SK-N-SH treated with all-trans-retinoic acid at 6 μM for 48 hours (cell line): ENCODE results near the gene RNF112.
"Not testable (repeated sequence)": the region's sequence is repeated elsewhere in the genome, so short reads cannot be mapped to it uniquely, and the experiment has no call there.

ENCODE experiments used
- ATAC-seq: fragments of 200-7000 bp; cut with Tn5 transposase; 3 replicates; pipeline ENCODE4 v1.9.1; 2020; ENCODE audit warnings: mild to moderate bottlenecking, moderate library complexity
- ARNTL ChIP-seq: fragments of 450-650 bp; formaldehyde crosslinking; IDR thresholded peaks from 2 replicates; pipeline ENCODE4 v1.5.0; 2020; ENCODE audit warnings: low read depth, mild to moderate bottlenecking, moderate library complexity, borderline replicate concordance
- BACH2 ChIP-seq: fragments of 250-450 bp; sonication (Bioruptor Pico); IDR thresholded peaks from 2 replicates; pipeline ENCODE4 v1.9.0; 2021; ENCODE audit warnings: mild to moderate bottlenecking, borderline replicate concordance
- CREB5 ChIP-seq: fragments of 250-450 bp; sonication (Bioruptor Pico); IDR thresholded peaks from 2 replicates; pipeline ENCODE4 v1.5.1; 2020; ENCODE audit warnings: low read depth, mild to moderate bottlenecking, moderate library complexity
- CSDC2 ChIP-seq: fragments of 250-450 bp; sonication (Bioruptor Pico); IDR thresholded peaks from 2 replicates; pipeline ENCODE4 v1.5.0; 2020; ENCODE audit warnings: mild to moderate bottlenecking, moderate library complexity
- CSRNP3 ChIP-seq: fragments of 250-450 bp; sonication (Bioruptor Pico); IDR thresholded peaks from 2 replicates; pipeline ENCODE4 v1.5.1; 2021; ENCODE audit warnings: mild to moderate bottlenecking, moderate library complexity
- ESRRG ChIP-seq: fragments of 250-450 bp; sonication (Bioruptor Pico); IDR thresholded peaks from 2 replicates; pipeline ENCODE4 v1.6.1; 2021; ENCODE audit warnings: mild to moderate bottlenecking
- GLIS3 ChIP-seq: fragments of 250-450 bp; sonication (Bioruptor Pico); IDR thresholded peaks from 2 replicates; pipeline ENCODE4 v1.5.0; 2020; ENCODE audit warnings: mild to moderate bottlenecking, moderate library complexity
- ISL1 ChIP-seq: fragments of 250-450 bp; sonication (Bioruptor Pico); IDR thresholded peaks from 2 replicates; pipeline ENCODE4 v2.1.2; 2022; ENCODE audit warnings: mild to moderate bottlenecking, moderate library complexity
- OSR1 ChIP-seq: fragments of 250-450 bp; sonication (Bioruptor Pico); IDR thresholded peaks from 2 replicates; pipeline ENCODE4 v1.8.0; 2022; ENCODE audit warnings: moderate library complexity, mild to moderate bottlenecking, inconsistent platforms
- PATZ1 ChIP-seq: fragments of 250-450 bp; sonication (Bioruptor Pico); IDR thresholded peaks from 2 replicates; pipeline ENCODE4 v1.8.0; 2020; ENCODE audit warnings: mild to moderate bottlenecking, moderate library complexity, borderline replicate concordance
- POU6F1 ChIP-seq: fragments of 250-450 bp; sonication (Bioruptor Pico); IDR thresholded peaks from 2 replicates; pipeline ENCODE4 v1.8.0; 2021; ENCODE audit warnings: low read depth, mild to moderate bottlenecking, moderate library complexity, borderline replicate concordance
- PPARA ChIP-seq: fragments of 250-450 bp; sonication (Bioruptor Pico); IDR thresholded peaks from 2 replicates; pipeline ENCODE4 v1.5.0; 2020; ENCODE audit warnings: mild to moderate bottlenecking, borderline replicate concordance
- RARB ChIP-seq: fragments of 250-450 bp; sonication (Bioruptor Pico); IDR thresholded peaks from 2 replicates; pipeline ENCODE4 v1.8.0; 2021; ENCODE audit warnings: mild to moderate bottlenecking, moderate library complexity
- SNAI2 ChIP-seq: fragments of 250-450 bp; sonication (Bioruptor Pico); IDR thresholded peaks from 2 replicates; pipeline ENCODE4 v1.5.0; 2020; ENCODE audit warnings: mild to moderate bottlenecking, moderate library complexity
- TCF4 ChIP-seq: fragments of 250-450 bp; sonication (Bioruptor Pico); IDR thresholded peaks from 2 replicates; pipeline ENCODE4 v1.8.0; 2021; ENCODE audit warnings: mild to moderate bottlenecking, moderate library complexity, borderline replicate concordance
- TOX ChIP-seq: fragments of 250-450 bp; sonication (Bioruptor Pico); IDR thresholded peaks from 2 replicates; pipeline ENCODE4 v1.8.0; 2021; ENCODE audit warnings: mild to moderate bottlenecking, moderate library complexity, borderline replicate concordance
- TSHZ2 ChIP-seq: fragments of 250-450 bp; sonication (Bioruptor Pico); IDR thresholded peaks from 2 replicates; pipeline ENCODE4 v1.5.0; 2020; ENCODE audit warnings: mild to moderate bottlenecking, moderate library complexity
- ZC3H10 ChIP-seq: fragments of 250-450 bp; sonication (Bioruptor Pico); IDR thresholded peaks from 2 replicates; pipeline ENCODE4 v1.5.1; 2021; ENCODE audit warnings: mild to moderate bottlenecking, moderate library complexity
- ZFP3 ChIP-seq: fragments of 250-450 bp; sonication (Bioruptor Pico); IDR thresholded peaks from 2 replicates; pipeline ENCODE4 v1.5.0; 2020; ENCODE audit warnings: mild to moderate bottlenecking, moderate library complexity
- ZFP30 ChIP-seq: fragments of 450-650 bp; formaldehyde crosslinking; IDR thresholded peaks from 2 replicates; pipeline ENCODE4 v1.5.0; 2022; ENCODE audit warnings: mild to moderate bottlenecking, moderate library complexity
- ZNF70 ChIP-seq: fragments of 450-650 bp; formaldehyde crosslinking; IDR thresholded peaks from 2 replicates; pipeline ENCODE4 v1.5.0; 2020; ENCODE audit warnings: mild to moderate bottlenecking, moderate library complexity
- ZNF8 ChIP-seq: fragments of 450-650 bp; formaldehyde crosslinking; IDR thresholded peaks from 2 replicates; pipeline ENCODE4 v1.5.0; 2020; ENCODE audit warnings: mild to moderate bottlenecking, moderate library complexity

The RNF112 gene

GRCh38 chr17:19433727-19434340 lies 22.8 kb downstream of the RNF112 start (continued):
- TF ChIP-seq TOX (CRISPR knock-in tag) (no peak), PATZ1 (no peak), ZNF70 (CRISPR knock-in tag) (no peak), ZC3H10 (no peak)

GRCh38 chr17:19440421-19440820 lies 29.4 kb downstream of the RNF112 start:
- no peak for ATAC-seq
- no peak for TF ChIP-seq TOX (CRISPR knock-in tag)
- no peak for TF ChIP-seq CSDC2 (CRISPR knock-in tag)
- no peak for TF ChIP-seq PPARA (CRISPR knock-in tag)
- TF ChIP-seq OSR1 = no peak
- no peak for TF ChIP-seq RARB
- TF ChIP-seq ISL1 (CRISPR knock-in tag) = no peak
- no peak for TF ChIP-seq ZC3H10
- TF ChIP-seq POU6F1 = no peak

GRCh38 chr17:19441288-19441687 lies 30.3 kb downstream of the RNF112 start:
- not testable (repeated sequence) for ATAC-seq

- no peak for ATAC-seq
- TF ChIP-seq CSDC2 (CRISPR knock-in tag) = no peak
- TF ChIP-seq ZNF70 (CRISPR knock-in tag) = no peak
- no peak for TF ChIP-seq PPARA (CRISPR knock-in tag)
- TF ChIP-seq ZFP3 = no peak
- TF ChIP-seq CSRNP3 (CRISPR knock-in tag) = no peak
- no peak for TF ChIP-seq ZFP30 (CRISPR knock-in tag)
- no peak for TF ChIP-seq OSR1
- no peak for TF ChIP-seq ARNTL (CRISPR knock-in tag)
- no peak for TF ChIP-seq TSHZ2
- TF ChIP-seq ZNF8 (CRISPR knock-in tag) = no peak
- TF ChIP-seq GLIS3 (CRISPR knock-in tag) = no peak
- TF ChIP-seq ZC3H10 = no peak
- no peak for TF ChIP-seq TOX (CRISPR knock-in tag)
- no peak for TF ChIP-seq SNAI2
- TF ChIP-seq, all 23 proteins: peak for 0
These were observed 31.7 kb downstream of the RNF112 start for GRCh38 chr17:19442731-19443130.

- ATAC-seq = no peak
- TF ChIP-seq PPARA (CRISPR knock-in tag) = no peak
- TF ChIP-seq CSRNP3 (CRISPR knock-in tag) = no peak
- no peak for TF ChIP-seq BACH2
- no peak for TF ChIP-seq ISL1 (CRISPR knock-in tag)
- TF ChIP-seq RARB = no peak
- no peak for TF ChIP-seq SNAI2
- no peak for TF ChIP-seq ZNF8 (CRISPR knock-in tag)
- no peak for TF ChIP-seq ZFP30 (CRISPR knock-in tag)
- no peak for TF ChIP-seq GLIS3 (CRISPR knock-in tag)
- TF ChIP-seq ESRRG (CRISPR knock-in tag) = no peak
- no peak for TF ChIP-seq TCF4 (CRISPR knock-in tag)
- TF ChIP-seq CREB5 (CRISPR knock-in tag) = no peak
- TF ChIP-seq TOX (CRISPR knock-in tag) = no peak
These were observed 32.1 kb downstream of the RNF112 start for GRCh38 chr17:19443148-19443547.
